Activated T-cell treated with anti-CD3 and anti-CD28 coated beads, Interleukin-2, amount 50 U/mL, for 72 hours (primary cell): Measurements from ENCODE around the gene WTIP. TPM values are rescaled to one million over a fixed set of nuclear protein-coding genes. Genes with fewer than 3 reads are reported as not detected.

ENCODE experiments used
- total RNA-seq, 2 donors: library from RNA; stranded (reverse); gene quantifications; one replicate each; pipeline ENCODE4 v1.2.3, GENCODE V29; 2022

WTIP gene
- total RNA-seq, 2 donors from 2014 or later = 0.30 to 0.70 TPM

Other genes starting within 250 kb of the WTIP start
- gene GARRE1, start 227.2 kb upstream of the WTIP start, total RNA-seq = 10 to 100 TPM; 13.2 to 17.9 TPM
- gene GPI, start 116.6 kb upstream of the WTIP start, total RNA-seq = 100 to 1,000 TPM; 240 to 282 TPM
- gene PDCD2L, start 77.4 kb upstream of the WTIP start, total RNA-seq = 10 to 100 TPM; 23.2 to 34.4 TPM
- gene UBA2, start 53.4 kb upstream of the WTIP start, total RNA-seq = 100 to 1,000 TPM; 153 to 183 TPM
- 1 to 10 TPM; 1.4 to 1.6 TPM for gene SCGB2B2, start 195.4 kb downstream of the WTIP start, total RNA-seq
- 10 to 100 TPM; 20.7 to 25.5 TPM for gene ZNF302, start 195.9 kb downstream of the WTIP start, total RNA-seq